ENCODE results near the gene PHF11.

- no peak for TF ChIP-seq RFX5 (IDR thresholded peaks at IDR 0.05; ENCODE audit: borderline replicate concordance, low read depth, low read length)
- TF ChIP-seq, protein P1, sequence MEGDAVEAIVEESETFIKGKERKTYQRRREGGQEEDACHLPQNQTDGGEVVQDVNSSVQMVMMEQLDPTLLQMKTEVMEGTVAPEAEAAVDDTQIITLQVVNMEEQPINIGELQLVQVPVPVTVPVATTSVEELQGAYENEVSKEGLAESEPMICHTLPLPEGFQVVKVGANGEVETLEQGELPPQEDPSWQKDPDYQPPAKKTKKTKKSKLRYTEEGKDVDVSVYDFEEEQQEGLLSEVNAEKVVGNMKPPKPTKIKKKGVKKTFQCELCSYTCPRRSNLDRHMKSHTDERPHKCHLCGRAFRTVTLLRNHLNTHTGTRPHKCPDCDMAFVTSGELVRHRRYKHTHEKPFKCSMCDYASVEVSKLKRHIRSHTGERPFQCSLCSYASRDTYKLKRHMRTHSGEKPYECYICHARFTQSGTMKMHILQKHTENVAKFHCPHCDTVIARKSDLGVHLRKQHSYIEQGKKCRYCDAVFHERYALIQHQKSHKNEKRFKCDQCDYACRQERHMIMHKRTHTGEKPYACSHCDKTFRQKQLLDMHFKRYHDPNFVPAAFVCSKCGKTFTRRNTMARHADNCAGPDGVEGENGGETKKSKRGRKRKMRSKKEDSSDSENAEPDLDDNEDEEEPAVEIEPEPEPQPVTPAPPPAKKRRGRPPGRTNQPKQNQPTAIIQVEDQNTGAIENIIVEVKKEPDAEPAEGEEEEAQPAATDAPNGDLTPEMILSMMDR (IDR thresholded peaks at IDR 0.05; ENCODE audit: control extremely low read depth in 1 of 3, insufficient read depth in 1 of 3, low read depth in 1 of 3, low read length in 3 of 3) = no peak
- TF ChIP-seq POLR2A (IDR thresholded peaks at IDR 0.05; ENCODE audit: control extremely low read depth in 1 of 2, low read depth in 2 of 2, low read length in 2 of 2) = no peak
- TF ChIP-seq SAP30 (IDR thresholded peaks at IDR 0.05; ENCODE audit: insufficient read depth, insufficient replicate concordance, low read length) = no peak
- no peak for TF ChIP-seq GTF2F1 (IDR thresholded peaks at IDR 0.05; ENCODE audit: borderline replicate concordance, low read depth, low read length)
- no peak for TF ChIP-seq BRCA1 (IDR thresholded peaks at IDR 0.05; ENCODE audit: low read depth, low read length)
These were observed 14.0 kb upstream of the PHF11 start for GRCh38 chr13:49481788-49482187.
